GM23338 (cell line): ENCODE results near the gene IQGAP1. TPM values are rescaled to one million over a fixed set of nuclear protein-coding genes. Genes with fewer than 3 reads are reported as not detected.
A peak's percentile ranks its signal among the peaks of the same experiment; 100 is the strongest.

Experiments used
- ATAC-seq: fragments of 200-7000 bp; cut with Tn5 transposase; 3 replicates; pipeline ENCODE4 v1.9.1; 2020
- DNase-seq: peaks from one replicate; pipeline ENCODE4 v3.0.0-alpha.2; 2015; ENCODE audit warnings: low spot score
- H2AFZ ChIP-seq: fragments of 200-600 bp; sonication (generic); 2 replicates; pipeline ENCODE4 v1.8.0; 2016; ENCODE audit warnings: antibody characterized with exemption, mild to moderate bottlenecking, moderate library complexity
- H3F3A ChIP-seq: fragments of 200-600 bp; sonication (generic); replicated peaks from 2 replicates; pipeline ENCODE4 v1.8.0; 2017; ENCODE audit warnings: antibody characterized with exemption, mixed run types, low read depth
- H3K27ac ChIP-seq: fragments of 200-600 bp; sonication (generic); 2 replicates; pipeline ENCODE4 v1.6.1; 2016; ENCODE audit warnings: low read depth
- H3K27me3 ChIP-seq: fragments of 200-600 bp; sonication (generic); 2 replicates; pipeline ENCODE4 v1.8.0; 2016; ENCODE audit warnings: mild to moderate bottlenecking, mixed run types, moderate library complexity; ENCODE audit not compliant: insufficient read depth
- H3K36me3 ChIP-seq: fragments of 200-600 bp; sonication (generic); 2 replicates; pipeline ENCODE4 v1.8.0; 2016; ENCODE audit warnings: mild to moderate bottlenecking; ENCODE audit not compliant: insufficient read depth
- H3K4me1 ChIP-seq: fragments of 200-600 bp; sonication (generic); 2 replicates; pipeline ENCODE4 v1.8.0; 2016; ENCODE audit warnings: mild to moderate bottlenecking, moderate library complexity; ENCODE audit not compliant: insufficient read depth
- H3K4me2 ChIP-seq: fragments of 200-600 bp; sonication (generic); 2 replicates; pipeline ENCODE4 v1.7.1; 2017; ENCODE audit warnings: mixed run types
- H3K4me3 ChIP-seq: fragments of 200-600 bp; sonication (generic); 2 replicates; pipeline ENCODE4 v1.6.1; 2016; ENCODE audit warnings: mixed run types
- H3K79me2 ChIP-seq: fragments of 200-600 bp; sonication (generic); replicated peaks from 2 replicates; pipeline ENCODE4 v1.8.0; 2017; ENCODE audit warnings: mild to moderate bottlenecking; ENCODE audit not compliant: insufficient read depth
- H3K9me2 ChIP-seq: fragments of 200-600 bp; sonication (generic); 2 replicates; pipeline ENCODE4 v1.8.0; 2017; ENCODE audit not compliant: insufficient read depth
- H4K20me1 ChIP-seq: fragments of 200-600 bp; sonication (generic); replicated peaks from 2 replicates; pipeline ENCODE4 v1.8.0; 2017; ENCODE audit warnings: mild to moderate bottlenecking; ENCODE audit not compliant: insufficient read depth
- H3K27ac Mint-ChIP-seq: 2 replicates; pipeline ENCODE4 v1.8.0; 2020; ENCODE audit warnings: inconsistent platforms, mild to moderate bottlenecking, moderate library complexity, mixed read lengths
- H3K27me3 Mint-ChIP-seq: 3 replicates; pipeline ENCODE4 v1.8.0; 2022; ENCODE audit warnings: low read depth, mild to moderate bottlenecking, moderate library complexity, mixed read lengths, inconsistent platforms; ENCODE audit not compliant: insufficient read depth, poor library complexity
- H3K36me3 Mint-ChIP-seq: 3 replicates; pipeline ENCODE4 v1.8.0; 2021; ENCODE audit warnings: low read depth, mild to moderate bottlenecking, inconsistent platforms, moderate library complexity, mixed read lengths
- H3K4me1 Mint-ChIP-seq: 3 replicates; pipeline ENCODE4 v1.8.0; 2020; ENCODE audit warnings: mild to moderate bottlenecking, inconsistent platforms, mixed read lengths
- H3K4me3 Mint-ChIP-seq: 3 replicates; pipeline ENCODE4 v1.8.0; 2021; ENCODE audit warnings: moderate library complexity, mild to moderate bottlenecking, inconsistent platforms, mixed read lengths
- H3K9me3 Mint-ChIP-seq: 3 replicates; pipeline ENCODE4 v1.8.0; 2020; ENCODE audit warnings: moderate library complexity, mild to moderate bottlenecking, inconsistent platforms, mixed read lengths
- CREB1 ChIP-seq: fragments of 250-450 bp; sonication (Bioruptor Pico); IDR thresholded peaks from 2 replicates; pipeline ENCODE4 v1.5.0; 2020; ENCODE audit warnings: low read depth, mild to moderate bottlenecking, moderate library complexity
- ETS1 ChIP-seq: IDR thresholded peaks from 2 replicates; pipeline ENCODE4 v1.6.1; 2016; ENCODE audit warnings: antibody characterized with exemption
- EZH2 ChIP-seq: fragments of 200-600 bp; sonication (generic); IDR thresholded peaks from one replicate; pipeline ENCODE4 v1.8.0; 2017; ENCODE audit warnings: antibody characterized with exemption, mild to moderate bottlenecking, low read depth; ENCODE audit not compliant: unreplicated experiment
- EZH2phosphoT487 ChIP-seq: fragments of 200-600 bp; sonication (generic); IDR thresholded peaks from one replicate; pipeline ENCODE4 v1.8.1; 2018; ENCODE audit warnings: antibody characterized with exemption; ENCODE audit not compliant: unreplicated experiment
- JUNB ChIP-seq: IDR thresholded peaks from one replicate; pipeline ENCODE4 v1.6.1; 2016; ENCODE audit warnings: antibody characterized with exemption; ENCODE audit not compliant: unreplicated experiment
- NANOG ChIP-seq: IDR thresholded peaks from 2 replicates; pipeline ENCODE4 v1.6.1; 2016; ENCODE audit warnings: antibody characterized with exemption, borderline replicate concordance
- POLR2AphosphoS5 ChIP-seq: IDR thresholded peaks from 2 replicates; pipeline ENCODE4 v1.6.1; 2016; ENCODE audit warnings: antibody characterized with exemption, low read depth
- STAT1 ChIP-seq: IDR thresholded peaks from one replicate; pipeline ENCODE4 v1.6.1; 2016; ENCODE audit warnings: antibody characterized with exemption; ENCODE audit not compliant: unreplicated experiment
- ZNF114 ChIP-seq: fragments of 250-450 bp; sonication (Bioruptor Pico); IDR thresholded peaks from 2 replicates; pipeline ENCODE4 v1.5.0; 2020; ENCODE audit warnings: mild to moderate bottlenecking, moderate library complexity
- ZNF331 ChIP-seq: fragments of 250-450 bp; sonication (Bioruptor Pico); IDR thresholded peaks from 2 replicates; pipeline ENCODE4 v1.5.0; 2020; ENCODE audit warnings: low read depth, mild to moderate bottlenecking, moderate library complexity
- polyA plus RNA-seq: library from polyadenylated mRNA; unstranded; fragments of >200 nt; fragmentation: Nextera tagmentation; extraction: Ambion mirVana; gene quantifications from 2 replicates; pipeline ENCODE4 v1.2.1, GENCODE V29; 2016
- total RNA-seq: library from RNA; depleted of rRNA; stranded (reverse); fragments of >200 nt; shearing (Covaris generic); gene quantifications from 2 replicates; pipeline ENCODE4 v1.2.3, GENCODE V29; 2014
- TF ChIP-seq, protein P1 (sequence below): IDR thresholded peaks from one replicate; pipeline ENCODE4 v1.6.1; 2018; ENCODE audit warnings: antibody characterized with exemption; ENCODE audit not compliant: unreplicated experiment
- TF ChIP-seq, protein P2 (sequence below), 2 experiments: fragments of 200-600 bp in 1 of 2; sonication (generic) in 1 of 2; conservative IDR thresholded peaks; 2 replicates each; pipeline versions ENCODE4 v1.5.1 to v1.6.1; 2016 to 2017; ENCODE audit warnings: antibody characterized with exemption in 2 of 2, low read depth in 2 of 2, mild to moderate bottlenecking in 2 of 2, moderate library complexity in 1 of 2

IQGAP1 gene
- total and polyA plus RNA-seq, 2 experiments from 2014 or later = 92.7 to 159 TPM

DNA sequence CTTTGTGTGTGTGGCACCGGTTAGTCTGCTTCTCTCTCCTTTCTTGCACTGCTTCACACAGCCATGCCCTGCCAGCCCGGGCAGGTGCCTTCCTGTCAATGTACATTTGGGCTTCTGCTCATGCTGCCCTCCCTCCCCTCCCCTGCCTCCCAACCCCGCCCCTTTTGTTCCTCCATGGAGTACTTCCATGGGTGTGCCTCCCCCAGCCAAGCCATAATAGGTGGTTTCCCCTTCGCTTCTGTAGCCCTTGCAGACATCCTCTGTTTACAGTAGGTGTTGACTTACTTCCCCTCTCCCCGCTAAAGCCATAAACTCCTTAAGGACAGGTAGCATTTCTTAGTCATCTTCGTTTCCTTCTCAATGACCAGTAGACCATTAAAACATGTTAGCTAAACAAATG lies 109.9 kb downstream of the IQGAP1 start:
- H3K27me3 ChIP-seq = no peaks in the 10 kb centered on the region
- H4K20me1 ChIP-seq = 0 out of 2 replicates have a peak, but pooled peaks cover 5% of the 10 kb centered on the region
- TF ChIP-seq ZNF114 (no peak), JUNB (no peak), POLR2AphosphoS5 (no peak), ETS1 (no peak), CREB1 (no peak), NANOG (no peak), EZH2 (no peak), EZH2phosphoT487 (no peak)
- TF ChIP-seq, protein P1, sequence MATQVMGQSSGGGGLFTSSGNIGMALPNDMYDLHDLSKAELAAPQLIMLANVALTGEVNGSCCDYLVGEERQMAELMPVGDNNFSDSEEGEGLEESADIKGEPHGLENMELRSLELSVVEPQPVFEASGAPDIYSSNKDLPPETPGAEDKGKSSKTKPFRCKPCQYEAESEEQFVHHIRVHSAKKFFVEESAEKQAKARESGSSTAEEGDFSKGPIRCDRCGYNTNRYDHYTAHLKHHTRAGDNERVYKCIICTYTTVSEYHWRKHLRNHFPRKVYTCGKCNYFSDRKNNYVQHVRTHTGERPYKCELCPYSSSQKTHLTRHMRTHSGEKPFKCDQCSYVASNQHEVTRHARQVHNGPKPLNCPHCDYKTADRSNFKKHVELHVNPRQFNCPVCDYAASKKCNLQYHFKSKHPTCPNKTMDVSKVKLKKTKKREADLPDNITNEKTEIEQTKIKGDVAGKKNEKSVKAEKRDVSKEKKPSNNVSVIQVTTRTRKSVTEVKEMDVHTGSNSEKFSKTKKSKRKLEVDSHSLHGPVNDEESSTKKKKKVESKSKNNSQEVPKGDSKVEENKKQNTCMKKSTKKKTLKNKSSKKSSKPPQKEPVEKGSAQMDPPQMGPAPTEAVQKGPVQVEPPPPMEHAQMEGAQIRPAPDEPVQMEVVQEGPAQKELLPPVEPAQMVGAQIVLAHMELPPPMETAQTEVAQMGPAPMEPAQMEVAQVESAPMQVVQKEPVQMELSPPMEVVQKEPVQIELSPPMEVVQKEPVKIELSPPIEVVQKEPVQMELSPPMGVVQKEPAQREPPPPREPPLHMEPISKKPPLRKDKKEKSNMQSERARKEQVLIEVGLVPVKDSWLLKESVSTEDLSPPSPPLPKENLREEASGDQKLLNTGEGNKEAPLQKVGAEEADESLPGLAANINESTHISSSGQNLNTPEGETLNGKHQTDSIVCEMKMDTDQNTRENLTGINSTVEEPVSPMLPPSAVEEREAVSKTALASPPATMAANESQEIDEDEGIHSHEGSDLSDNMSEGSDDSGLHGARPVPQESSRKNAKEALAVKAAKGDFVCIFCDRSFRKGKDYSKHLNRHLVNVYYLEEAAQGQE = no peak
- TF ChIP-seq, protein P2, sequence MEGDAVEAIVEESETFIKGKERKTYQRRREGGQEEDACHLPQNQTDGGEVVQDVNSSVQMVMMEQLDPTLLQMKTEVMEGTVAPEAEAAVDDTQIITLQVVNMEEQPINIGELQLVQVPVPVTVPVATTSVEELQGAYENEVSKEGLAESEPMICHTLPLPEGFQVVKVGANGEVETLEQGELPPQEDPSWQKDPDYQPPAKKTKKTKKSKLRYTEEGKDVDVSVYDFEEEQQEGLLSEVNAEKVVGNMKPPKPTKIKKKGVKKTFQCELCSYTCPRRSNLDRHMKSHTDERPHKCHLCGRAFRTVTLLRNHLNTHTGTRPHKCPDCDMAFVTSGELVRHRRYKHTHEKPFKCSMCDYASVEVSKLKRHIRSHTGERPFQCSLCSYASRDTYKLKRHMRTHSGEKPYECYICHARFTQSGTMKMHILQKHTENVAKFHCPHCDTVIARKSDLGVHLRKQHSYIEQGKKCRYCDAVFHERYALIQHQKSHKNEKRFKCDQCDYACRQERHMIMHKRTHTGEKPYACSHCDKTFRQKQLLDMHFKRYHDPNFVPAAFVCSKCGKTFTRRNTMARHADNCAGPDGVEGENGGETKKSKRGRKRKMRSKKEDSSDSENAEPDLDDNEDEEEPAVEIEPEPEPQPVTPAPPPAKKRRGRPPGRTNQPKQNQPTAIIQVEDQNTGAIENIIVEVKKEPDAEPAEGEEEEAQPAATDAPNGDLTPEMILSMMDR (conservative IDR thresholded peaks at IDR 0.05; ENCODE audit: low read depth in 2 of 2) = no peak
- no peaks in the 10 kb centered on the region for H3F3A ChIP-seq
- no peaks in the 10 kb centered on the region for H3K9me2 ChIP-seq
- H3K4me1 ChIP-seq = no peaks in the 10 kb centered on the region
- Mint-ChIP-seq H3K4me3 (no peak overlapping the region), H3K4me1 (no peaks in the 10 kb centered on the region), H3K9me3 (no peaks in the 10 kb centered on the region), H3K27me3 (peaks cover 2% of the 10 kb centered on the region), H3K27ac (no peak overlapping the region), H3K36me3 (peaks cover 37% of the 10 kb centered on the region)
- H3K4me3 ChIP-seq = no peak overlapping the region
- no peaks in the 10 kb centered on the region for H3K79me2 ChIP-seq
- no peak overlapping the region for H3K27ac ChIP-seq
- H3K4me2 ChIP-seq = no peak overlapping the region
- DNase-seq = peak; percentile 19
- H2AFZ ChIP-seq = no peak overlapping the region
- peak; percentile 29; the same call in 2 of the 3 replicates for ATAC-seq
- peaks cover 46% of the 10 kb centered on the region; the same call in 1 of the 2 replicates for H3K36me3 ChIP-seq

GRCh38 chr15:90500171-90500570 lies 112.1 kb downstream of the IQGAP1 start:
- no peak overlapping the region for H3K4me3 Mint-ChIP-seq
- no peak overlapping the region for H3K27ac Mint-ChIP-seq
- Histone ChIP-seq H3K4me1 (no peaks in the 10 kb centered on the region), H3K36me3 (0 out of 2 replicates have a peak, but pooled peaks cover 23% of the 10 kb centered on the region), H3K79me2 (no peaks in the 10 kb centered on the region), H4K20me1 (0 out of 2 replicates have a peak, but pooled peaks cover 1% of the 10 kb centered on the region), H2AFZ (no peak overlapping the region), H3K27ac (no peak overlapping the region), H3K4me3 (no peak overlapping the region), H3K27me3 (no peaks in the 10 kb centered on the region), H3F3A (no peaks in the 10 kb centered on the region), H3K9me2 (no peaks in the 10 kb centered on the region), H3K4me2 (no peak overlapping the region)
- H3K4me1 Mint-ChIP-seq = no peaks in the 10 kb centered on the region
- TF ChIP-seq NANOG (no peak), JUNB (no peak), EZH2 (no peak), CREB1 (no peak), STAT1 (no peak), ZNF114 (no peak), ZNF331 (CRISPR knock-in tag) (no peak)
- TF ChIP-seq, protein P2 (conservative IDR thresholded peaks at IDR 0.05; ENCODE audit: low read depth in 2 of 2) = no peak
- ATAC-seq (no peak), DNase-seq (no peak)
- H3K36me3 Mint-ChIP-seq = peaks cover 25% of the 10 kb centered on the region
- peaks cover 2% of the 10 kb centered on the region for H3K27me3 Mint-ChIP-seq
- no peaks in the 10 kb centered on the region for H3K9me3 Mint-ChIP-seq
